GM21737 (cell line): ENCODE data around the gene PRKCH.

Experiments
- ATAC-seq: cut with Tn5 transposase; IDR thresholded peaks from one replicate; pipeline ENCODE4 v1.9.1; 2021; ENCODE audit warnings: mild to moderate bottlenecking, moderate library complexity; ENCODE audit not compliant: unreplicated experiment

The PRKCH gene

GRCh38 chr14:61484031-61484430, 162.7 kb downstream of the PRKCH start:
- ATAC-seq: no peak

- ATAC-seq: no peak
Observed at GRCh38 chr14:61484826-61485584, 163.6 kb downstream of the PRKCH start.

- ATAC-seq: no peak
Observed at GRCh38 chr14:61485661-61486060, 164.3 kb downstream of the PRKCH start.

- no peak for ATAC-seq
Observed at GRCh38 chr14:61486930-61487495, 165.6 kb downstream of the PRKCH start.

- no peak for ATAC-seq
Observed at GRCh38 chr14:61488417-61489401, 167.3 kb downstream of the PRKCH start.

GRCh38 chr14:61489512-61489911, 168.1 kb downstream of the PRKCH start:
- no peak for ATAC-seq

GRCh38 chr14:61489932-61490331, 168.6 kb downstream of the PRKCH start:
- ATAC-seq: no peak

GRCh38 chr14:61491224-61491623, 169.8 kb downstream of the PRKCH start:
- no peak for ATAC-seq

- no peak for ATAC-seq
Observed at GRCh38 chr14:61491876-61492434, 170.6 kb downstream of the PRKCH start.

GRCh38 chr14:61492474-61492873, 171.1 kb downstream of the PRKCH start:
- ATAC-seq: no peak

- ATAC-seq: no peak
Observed at GRCh38 chr14:61493239-61493638, 171.9 kb downstream of the PRKCH start.

GRCh38 chr14:61494018-61494417, 172.6 kb downstream of the PRKCH start:
- ATAC-seq: no peak

- no peak for ATAC-seq
Observed at GRCh38 chr14:61495809-61496208, 174.4 kb downstream of the PRKCH start.

GRCh38 chr14:61498303-61498702, 176.9 kb downstream of the PRKCH start:
- ATAC-seq: no peak

GRCh38 chr14:61498811-61499210, 177.4 kb downstream of the PRKCH start:
- no peak for ATAC-seq

GRCh38 chr14:61499991-61500390, 178.6 kb downstream of the PRKCH start:
- ATAC-seq: no peak

GRCh38 chr14:61501714-61502458, 180.5 kb downstream of the PRKCH start:
- no peak for ATAC-seq

GRCh38 chr14:61502459-61503093, 181.2 kb downstream of the PRKCH start:
- peak; percentile 24 for ATAC-seq

GRCh38 chr14:61503167-61503801, 181.9 kb downstream of the PRKCH start:
- peak; percentile 77 for ATAC-seq
